RPMI8226 (cell line): ENCODE data around the gene CELF6.

Experiments
- DNase-seq: peaks from one replicate; pipeline ENCODE4 v3.0.0-alpha.2; 2015

The CELF6 gene

DNA sequence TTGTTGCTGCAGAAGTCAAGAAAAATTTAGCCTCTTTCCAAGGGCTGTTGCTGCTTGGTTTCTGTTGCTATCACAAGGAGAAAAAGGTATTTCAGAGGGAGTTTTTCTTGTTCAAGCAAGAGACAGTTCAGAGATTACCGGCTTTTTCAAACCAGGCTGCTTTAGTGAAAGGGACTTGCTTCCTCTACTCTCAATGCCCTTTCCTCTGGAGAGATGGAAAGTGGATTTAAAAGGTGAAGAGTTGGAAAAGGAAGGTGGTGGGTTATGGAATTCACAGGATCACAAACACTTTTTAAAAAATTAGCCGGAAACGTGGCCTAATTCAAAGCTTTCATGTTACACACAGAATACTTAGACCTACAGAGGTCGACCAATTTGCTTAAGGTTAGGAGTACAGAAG, 48.7 kb downstream of the CELF6 start:
- no peak for DNase-seq

DNA sequence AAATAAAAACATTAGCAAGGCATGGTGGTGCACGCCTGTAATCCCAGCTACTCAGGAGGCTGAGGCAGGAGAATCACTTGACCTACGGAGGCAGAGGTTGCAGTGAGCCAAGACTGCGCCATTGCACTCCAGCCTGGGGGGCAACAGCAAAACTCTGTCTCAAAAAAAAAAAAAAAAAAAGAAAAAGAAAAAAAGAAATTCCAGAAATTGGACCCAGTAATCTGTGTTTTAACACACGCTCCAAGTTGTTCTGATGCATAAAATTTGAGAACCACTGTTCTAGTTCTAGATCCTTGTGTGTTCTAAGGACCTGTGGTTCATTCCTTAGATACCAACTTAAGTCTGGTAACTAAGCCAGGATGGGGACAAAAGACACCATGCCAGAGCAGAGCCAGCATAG, 50.2 kb downstream of the CELF6 start:
- DNase-seq: no peak

DNA sequence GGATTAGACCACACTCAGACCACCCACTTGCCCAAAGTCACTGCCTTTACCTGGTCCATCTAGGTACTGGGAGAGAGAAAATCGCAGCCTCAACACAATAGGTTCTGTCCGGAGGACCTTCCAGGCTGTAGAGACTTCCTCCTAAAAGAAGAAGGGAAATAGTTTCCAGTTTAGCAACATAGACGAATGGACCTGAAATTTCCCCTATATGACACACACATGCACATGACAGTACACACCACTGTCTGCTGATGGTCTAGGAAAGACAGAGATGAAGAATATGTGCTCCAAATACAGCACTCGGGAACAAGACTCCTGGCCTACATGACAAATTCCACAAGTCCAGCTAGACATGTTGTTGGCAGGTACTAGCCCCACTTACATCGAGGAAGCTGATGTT, 54.9 kb downstream of the CELF6 start:
- DNase-seq: no peak

DNA sequence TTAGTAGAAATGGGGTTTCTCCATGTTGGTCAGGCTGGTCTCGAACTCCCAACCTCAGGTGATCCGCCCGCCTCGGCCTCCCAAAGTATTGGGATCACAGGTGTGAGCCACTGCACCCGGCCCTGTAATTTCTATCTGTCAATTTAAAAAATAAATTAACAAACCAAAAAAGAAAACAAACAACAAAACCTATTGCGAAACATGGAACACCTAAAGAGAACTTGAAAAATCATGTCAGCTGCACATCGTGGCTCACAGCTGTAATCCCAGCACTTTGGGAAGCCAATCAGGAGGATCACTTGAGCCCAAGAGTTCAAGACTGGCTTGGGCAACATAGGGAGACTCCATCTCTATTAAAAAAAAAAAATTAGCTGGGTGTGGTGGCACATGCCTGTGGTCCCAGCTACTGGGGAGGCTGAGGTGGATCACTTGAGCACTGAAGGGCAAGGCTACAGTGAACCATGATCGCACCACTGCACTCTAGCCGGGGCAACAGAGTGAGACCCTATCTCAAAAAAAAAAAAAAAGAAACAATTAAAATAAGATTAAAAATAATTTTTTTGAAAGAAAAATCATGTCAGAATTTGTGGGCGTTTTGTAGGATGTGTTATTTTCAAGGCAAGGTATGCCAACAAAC, 67.2 kb downstream of the CELF6 start:
- no peak for DNase-seq

DNA sequence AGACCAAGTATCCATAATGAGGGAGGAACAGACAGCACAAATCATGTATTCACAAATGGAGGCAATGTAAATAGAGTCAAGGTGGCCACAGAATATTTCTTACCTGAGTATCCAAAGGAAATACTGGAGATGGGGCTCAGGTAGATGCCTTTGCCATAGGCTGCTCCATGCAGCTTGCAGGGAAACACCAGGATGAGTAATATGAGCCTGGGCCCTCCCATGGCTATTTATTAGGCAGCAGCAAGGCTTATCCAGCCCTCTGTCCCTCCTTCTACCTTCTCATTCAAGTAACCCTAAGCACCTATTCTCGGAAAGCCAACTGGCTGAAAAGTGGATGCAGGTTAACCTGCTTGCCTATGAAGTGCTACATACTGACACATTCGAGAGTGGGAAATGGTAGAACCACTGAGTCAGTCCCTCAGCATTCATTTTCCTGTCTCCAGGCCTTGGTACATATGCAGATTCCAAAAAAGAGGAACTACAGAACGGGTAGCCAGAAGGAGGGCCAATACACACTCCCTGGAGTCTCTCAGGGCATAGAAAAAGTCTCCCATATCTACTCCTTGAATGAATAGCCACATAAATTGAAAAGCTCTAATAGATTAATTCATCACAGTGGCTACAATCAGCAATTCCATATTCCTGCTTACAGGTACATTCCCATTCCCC, 70.7 kb downstream of the CELF6 start:
- DNase-seq: no peak

DNA sequence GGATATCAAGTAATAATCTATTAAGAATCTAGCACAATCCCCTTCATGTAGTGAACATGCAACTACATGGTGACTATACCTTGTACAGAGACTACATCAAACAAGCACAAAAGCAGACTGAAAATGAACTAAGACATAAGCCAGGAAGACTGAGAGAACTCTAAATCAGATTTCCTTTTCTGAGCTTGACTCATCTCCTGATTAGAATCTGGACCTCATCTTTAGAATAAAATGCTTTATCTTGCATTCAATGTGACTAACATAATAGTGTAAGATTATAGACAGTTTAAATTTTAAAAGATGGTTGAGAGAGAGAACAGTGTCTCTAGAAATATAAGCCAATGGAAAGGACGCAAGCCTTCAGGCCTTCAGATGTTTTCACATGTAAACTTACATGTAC, 71.4 kb downstream of the CELF6 start:
- no peak for DNase-seq

DNA sequence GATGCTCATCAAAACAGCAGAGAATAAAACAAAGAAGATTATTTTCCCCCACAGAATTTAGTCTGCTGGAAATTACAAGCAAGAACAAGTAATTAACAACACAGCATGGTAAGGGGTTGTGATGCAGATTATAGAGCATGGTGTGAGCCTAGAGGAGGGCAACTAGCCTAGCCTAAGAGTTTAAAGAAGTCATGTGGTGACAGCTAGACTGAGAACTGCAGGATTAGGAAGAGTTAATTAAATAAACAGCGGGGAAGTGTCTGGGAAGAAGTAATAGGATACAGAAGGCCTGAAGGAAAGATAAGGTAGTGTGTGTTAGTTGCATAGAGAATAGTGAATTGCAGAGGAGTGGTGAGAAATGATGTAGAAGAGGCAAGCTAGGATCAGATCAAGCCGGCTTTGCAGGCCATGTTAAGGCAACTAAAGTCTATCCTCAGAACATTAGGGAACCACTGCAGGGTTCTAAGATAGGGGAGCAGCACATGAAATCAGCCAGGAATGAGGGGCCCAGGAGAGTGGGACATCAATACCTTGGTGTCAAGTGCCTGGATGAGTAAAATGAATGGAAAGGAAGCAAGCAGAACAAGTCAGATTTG, 77.1 kb downstream of the CELF6 start:
- DNase-seq: no peak

DNA sequence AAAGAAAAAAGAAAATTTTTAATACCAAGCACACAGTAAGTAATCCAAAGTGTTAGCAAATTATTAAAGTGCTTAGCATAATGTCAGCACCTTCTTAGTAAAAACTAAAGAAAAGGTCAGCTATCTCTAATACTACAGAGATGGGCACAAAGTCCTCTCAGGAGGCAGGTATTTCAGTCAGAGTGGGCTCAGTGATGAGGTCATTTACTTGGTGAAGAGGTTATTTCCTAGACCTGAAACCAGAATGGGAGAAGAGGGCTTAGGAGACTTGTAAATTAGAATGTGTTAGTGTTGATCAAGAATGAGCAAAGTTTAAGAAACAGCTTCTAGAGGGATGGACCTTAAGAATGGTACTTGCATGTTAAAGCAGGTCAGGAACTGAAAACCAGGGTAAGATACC, 80.3 kb downstream of the CELF6 start:
- no peak for DNase-seq

DNA sequence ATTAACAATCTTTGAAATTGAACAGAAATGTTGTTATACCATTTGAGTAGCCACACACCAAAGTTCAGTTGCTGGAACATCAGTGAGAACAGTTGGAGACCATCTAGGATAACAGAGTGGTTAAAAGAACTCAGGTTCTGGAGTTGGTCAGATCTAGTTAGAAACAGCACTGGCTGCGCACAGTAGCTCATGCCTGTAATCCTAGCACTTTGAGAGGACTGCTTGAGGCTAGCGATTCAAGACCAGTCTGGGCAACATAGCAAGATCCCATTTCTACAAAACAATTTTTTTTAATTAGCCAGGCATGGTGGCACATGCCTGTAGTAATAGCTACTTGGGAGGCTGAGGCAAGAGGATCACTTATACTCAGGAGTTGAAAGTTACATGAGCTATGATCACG, 81.4 kb downstream of the CELF6 start:
- DNase-seq: no peak

DNA sequence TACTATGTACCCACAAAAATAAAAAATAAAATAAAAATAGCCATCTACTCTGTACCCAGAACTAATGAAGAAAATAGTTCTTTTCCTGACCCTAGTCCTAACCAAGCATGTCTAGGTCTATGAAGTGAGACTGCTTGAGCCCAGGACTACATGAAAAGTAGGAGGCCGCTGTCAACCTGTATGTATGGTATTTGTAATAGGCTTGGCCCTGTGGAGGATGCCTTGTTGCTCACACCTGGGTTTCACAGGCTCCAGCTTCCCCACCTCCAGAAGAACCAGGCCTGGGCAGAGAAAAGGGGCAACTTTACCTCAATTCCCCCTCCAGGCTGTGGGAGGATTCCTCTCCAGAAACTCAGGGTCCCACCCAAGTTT, 82.1 kb downstream of the CELF6 start:
- DNase-seq: peak; percentile 58

DNA sequence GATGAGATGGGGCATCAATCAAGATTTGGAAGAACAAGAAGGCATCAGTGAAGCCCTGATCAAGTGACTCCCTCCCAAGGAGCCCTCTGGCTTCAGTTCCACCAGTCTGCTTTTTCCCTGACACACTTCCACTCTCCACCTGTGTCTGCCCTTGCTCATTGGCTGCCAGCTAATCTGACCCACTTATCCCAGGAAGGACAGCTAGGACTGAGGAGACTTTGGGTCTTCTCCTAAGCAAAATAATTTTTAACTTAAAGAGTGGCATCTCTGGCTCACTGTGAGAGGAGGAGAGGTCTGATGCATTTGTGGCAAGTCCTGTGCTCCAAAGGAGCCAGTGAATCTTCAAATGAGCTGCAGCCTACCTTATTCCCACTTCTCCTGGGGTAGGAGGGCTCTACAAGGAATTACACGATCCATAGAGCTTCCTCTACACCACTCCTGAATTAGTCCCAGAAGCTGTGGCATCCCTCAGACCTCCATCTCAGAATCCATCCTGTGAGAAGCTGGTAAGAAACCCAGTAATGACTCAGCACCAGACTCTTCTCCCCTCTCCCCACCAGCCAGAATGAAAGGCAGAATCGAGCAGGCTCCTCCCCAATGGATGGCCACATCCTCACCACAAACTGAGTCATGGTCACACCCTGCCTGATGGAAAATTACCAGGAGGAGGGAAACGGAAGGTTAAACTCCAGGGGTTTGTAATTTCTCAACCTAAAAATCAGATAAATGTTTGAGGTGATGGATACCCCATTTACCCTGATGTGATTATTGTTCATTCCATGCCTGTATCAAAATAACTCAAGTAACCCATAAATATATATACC, 82.7 kb downstream of the CELF6 start:
- peak; percentile 88 for DNase-seq

DNA sequence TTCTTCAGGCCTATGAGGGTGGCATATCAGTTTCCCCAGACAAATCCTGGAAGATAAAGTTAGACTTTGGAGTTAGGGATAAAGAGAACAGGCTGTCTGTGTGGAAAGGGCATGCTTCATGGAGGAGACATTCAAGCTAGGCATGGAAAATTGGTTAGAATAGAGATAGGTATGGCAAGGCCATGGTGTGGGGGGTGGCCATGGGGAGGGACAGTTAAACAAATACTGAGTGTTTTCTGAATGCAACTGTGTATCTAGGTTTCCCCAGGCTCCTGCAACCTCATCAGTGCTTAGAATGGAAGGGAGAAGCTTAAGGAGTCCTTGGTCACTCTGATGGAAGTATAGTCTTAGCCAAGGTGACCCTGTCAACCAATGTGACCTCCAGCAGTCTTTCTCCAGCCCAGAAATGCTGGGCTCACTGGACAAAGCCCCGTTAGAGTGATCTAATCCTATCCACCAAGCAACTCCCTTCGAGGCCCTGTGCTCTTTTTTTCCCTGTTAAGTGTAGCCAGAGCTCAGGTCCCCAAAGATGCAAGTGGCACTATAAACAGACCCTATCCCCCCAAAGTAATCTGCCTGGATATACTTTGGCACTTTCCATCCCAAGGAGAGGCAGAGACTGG, 83.5 kb downstream of the CELF6 start:
- DNase-seq: no peak

DNA sequence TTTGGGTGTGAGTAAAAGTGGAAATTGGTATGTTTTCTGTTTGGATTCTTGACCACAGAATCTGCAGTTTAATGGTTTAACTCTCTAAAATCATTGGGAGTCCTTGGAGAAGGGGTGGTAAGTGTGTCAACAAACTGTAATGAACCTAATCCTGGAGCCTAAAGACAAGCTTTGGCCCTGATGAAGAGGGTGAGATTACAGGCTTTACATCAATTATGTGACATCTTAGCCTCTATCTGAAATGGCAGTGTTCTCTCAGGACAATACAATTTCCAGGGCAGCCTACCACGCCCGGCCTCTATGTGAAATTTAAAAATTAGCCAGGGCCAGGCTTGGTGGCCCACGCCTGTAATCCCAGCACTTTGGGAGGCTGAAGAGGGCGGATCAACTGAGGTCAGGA, 84.7 kb downstream of the CELF6 start:
- DNase-seq: no peak
